Measurements from ENCODE around the gene CCP110. TPM values are rescaled to one million over a fixed set of nuclear protein-coding genes. Genes with fewer than 3 reads are reported as not detected.

CCP110 gene
- total RNA-seq, 4 donors from 2014 or later: 6.4 to 13.7 (median 7.4) TPM

DNA sequence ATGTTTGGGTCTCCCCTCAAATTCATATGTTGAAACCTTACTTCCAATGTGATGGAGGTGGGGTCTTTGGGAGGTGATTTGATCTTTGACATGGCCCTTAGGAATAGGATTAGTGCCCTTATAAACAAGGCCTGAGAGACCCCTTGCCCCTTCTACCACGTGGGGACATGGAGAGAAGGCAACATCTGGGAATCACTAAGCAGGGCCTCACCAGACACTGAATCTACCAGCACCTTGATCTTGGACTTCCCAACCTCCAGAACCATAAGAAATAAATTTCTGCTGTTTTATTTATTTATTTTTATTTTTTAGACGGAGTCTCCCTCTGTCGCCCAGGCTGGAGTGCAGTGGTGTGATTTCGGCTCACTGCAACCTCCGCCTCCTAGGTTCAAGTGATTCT is 42.0 kb upstream of the CCP110 start:
- H3K4me3 ChIP-seq: no peak overlapping the region
- TF ChIP-seq POLR2A (IDR thresholded peaks at IDR 0.05): no peak
- TF ChIP-seq, protein P1, sequence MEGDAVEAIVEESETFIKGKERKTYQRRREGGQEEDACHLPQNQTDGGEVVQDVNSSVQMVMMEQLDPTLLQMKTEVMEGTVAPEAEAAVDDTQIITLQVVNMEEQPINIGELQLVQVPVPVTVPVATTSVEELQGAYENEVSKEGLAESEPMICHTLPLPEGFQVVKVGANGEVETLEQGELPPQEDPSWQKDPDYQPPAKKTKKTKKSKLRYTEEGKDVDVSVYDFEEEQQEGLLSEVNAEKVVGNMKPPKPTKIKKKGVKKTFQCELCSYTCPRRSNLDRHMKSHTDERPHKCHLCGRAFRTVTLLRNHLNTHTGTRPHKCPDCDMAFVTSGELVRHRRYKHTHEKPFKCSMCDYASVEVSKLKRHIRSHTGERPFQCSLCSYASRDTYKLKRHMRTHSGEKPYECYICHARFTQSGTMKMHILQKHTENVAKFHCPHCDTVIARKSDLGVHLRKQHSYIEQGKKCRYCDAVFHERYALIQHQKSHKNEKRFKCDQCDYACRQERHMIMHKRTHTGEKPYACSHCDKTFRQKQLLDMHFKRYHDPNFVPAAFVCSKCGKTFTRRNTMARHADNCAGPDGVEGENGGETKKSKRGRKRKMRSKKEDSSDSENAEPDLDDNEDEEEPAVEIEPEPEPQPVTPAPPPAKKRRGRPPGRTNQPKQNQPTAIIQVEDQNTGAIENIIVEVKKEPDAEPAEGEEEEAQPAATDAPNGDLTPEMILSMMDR (IDR thresholded peaks at IDR 0.05): no peak
- H3K27ac ChIP-seq: no peak overlapping the region
- H3K36me3 ChIP-seq: no peaks in the 10 kb centered on the region
- intact Hi-C loops (cut with DNase I): no loop called here
- no peaks in the 10 kb centered on the region for H3K9me3 ChIP-seq
- H3K27me3 ChIP-seq: no peaks in the 10 kb centered on the region
- no peak for DNase-seq
- peaks cover 0 to 17% (median 0%) of the 10 kb centered on the region in 3 donors for H3K4me1 ChIP-seq
- 75 to 95% methylated on average over 5 of the region's 5 CpGs for WGBS, 2 donors

DNA sequence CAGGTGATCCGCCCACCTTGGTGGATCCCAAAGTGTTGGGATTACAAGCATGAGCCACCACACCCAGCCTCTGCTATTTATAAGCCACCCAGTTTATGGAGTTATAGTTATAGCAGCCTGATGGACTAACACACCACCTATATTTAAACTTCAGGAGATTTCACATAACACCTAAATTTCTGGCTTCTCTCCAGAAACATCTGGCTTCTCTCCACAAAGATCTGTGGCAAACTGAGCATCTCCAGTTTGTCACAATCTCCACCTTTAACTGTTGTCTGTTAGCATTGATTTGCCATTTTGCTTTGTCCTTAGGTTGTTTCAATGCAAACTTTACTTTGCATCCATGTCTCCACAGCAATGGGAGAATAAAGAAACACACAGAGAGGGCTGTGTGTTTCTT is 41.5 kb upstream of the CCP110 start:
- no peak for DNase-seq
- peaks cover 0 to 22% (median 0%) of the 10 kb centered on the region in 3 donors for H3K4me1 ChIP-seq
- no peaks in the 10 kb centered on the region for H3K9me3 ChIP-seq
- no peak overlapping the region for H3K4me3 ChIP-seq
- H3K27ac ChIP-seq: no peak overlapping the region
- no peak for TF ChIP-seq POLR2A (IDR thresholded peaks at IDR 0.05)
- TF ChIP-seq, protein P1 (IDR thresholded peaks at IDR 0.05): no peak
- H3K36me3 ChIP-seq: no peaks in the 10 kb centered on the region
- intact Hi-C loops (cut with DNase I): no loop called here
- WGBS, 2 donors: 100% methylated on average over 1 of the region's 1 CpG
- no peaks in the 10 kb centered on the region for H3K27me3 ChIP-seq

DNA sequence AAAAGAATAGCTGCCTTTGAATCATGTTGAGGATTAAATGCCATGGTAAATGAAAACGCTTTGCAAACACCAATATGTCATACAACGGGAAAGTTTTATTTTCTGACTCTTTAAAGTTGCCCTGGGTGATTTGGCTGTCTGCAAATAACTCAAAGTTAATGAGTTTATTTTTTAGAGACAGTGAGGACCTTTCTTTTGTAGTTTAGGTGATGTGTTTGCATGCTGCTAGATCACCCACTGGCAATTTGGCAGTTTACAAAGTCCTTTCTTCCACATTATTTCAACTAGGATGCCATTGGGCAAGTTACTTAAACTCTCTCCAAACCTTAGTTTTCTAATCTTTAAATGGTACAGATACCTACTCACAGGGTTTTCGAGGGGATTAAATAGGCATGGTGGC is 39.6 kb upstream of the CCP110 start:
- 28 to 42% methylated on average over 2 to 3 of the region's 3 CpGs for WGBS, 2 donors
- H3K4me3 ChIP-seq: no peak overlapping the region

DNA sequence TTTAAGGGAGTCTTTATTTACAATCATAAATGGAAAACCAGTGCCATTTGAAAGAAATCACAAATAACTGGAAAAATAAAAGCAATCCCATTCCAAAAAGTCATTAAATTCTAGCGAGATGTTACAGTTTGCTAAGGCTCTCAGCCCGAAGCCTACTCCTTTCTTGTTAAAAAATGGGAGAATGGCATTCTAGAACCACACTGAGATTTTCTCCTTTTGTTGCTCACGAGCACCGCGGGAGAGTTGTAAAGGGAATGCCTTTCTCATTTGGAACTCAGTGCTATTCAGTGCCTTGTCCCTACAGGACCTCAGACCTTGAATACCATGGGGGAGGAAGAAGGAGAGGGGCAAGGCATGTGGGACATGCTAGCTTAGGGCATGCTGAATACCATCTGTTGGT is 38.1 kb upstream of the CCP110 start:
- no peaks in the 10 kb centered on the region for H3K36me3 ChIP-seq
- no peak overlapping the region for H3K27ac ChIP-seq
- no peaks in the 10 kb centered on the region for H3K27me3 ChIP-seq
- 88 to 89% methylated on average over 5 of the region's 5 CpGs for WGBS, 2 donors
- H3K4me3 ChIP-seq: no peak overlapping the region
- no peaks in the 10 kb centered on the region for H3K9me3 ChIP-seq
- intact Hi-C loops (cut with DNase I): no loop called here
- TF ChIP-seq, protein P1 (IDR thresholded peaks at IDR 0.05): no peak
- no peak for TF ChIP-seq POLR2A (IDR thresholded peaks at IDR 0.05)
- H3K4me1 ChIP-seq: peaks cover 4 to 35% (median 6%) of the 10 kb centered on the region in 3 donors
- no peak for DNase-seq

More for the DNA sequence above, 39.6 kb upstream of the CCP110 start:
- no peaks in the 10 kb centered on the region for H3K36me3 ChIP-seq
- no peaks in the 10 kb centered on the region for H3K27me3 ChIP-seq
- H3K27ac ChIP-seq: no peak overlapping the region
- no peak for TF ChIP-seq POLR2A (IDR thresholded peaks at IDR 0.05)
- TF ChIP-seq, protein P1 (IDR thresholded peaks at IDR 0.05): no peak
- intact Hi-C loops (cut with DNase I): no loop called here
- H3K4me1 ChIP-seq: peaks cover 4 to 35% (median 6%) of the 10 kb centered on the region in 3 donors
- no peaks in the 10 kb centered on the region for H3K9me3 ChIP-seq
- DNase-seq: no peak

DNA sequence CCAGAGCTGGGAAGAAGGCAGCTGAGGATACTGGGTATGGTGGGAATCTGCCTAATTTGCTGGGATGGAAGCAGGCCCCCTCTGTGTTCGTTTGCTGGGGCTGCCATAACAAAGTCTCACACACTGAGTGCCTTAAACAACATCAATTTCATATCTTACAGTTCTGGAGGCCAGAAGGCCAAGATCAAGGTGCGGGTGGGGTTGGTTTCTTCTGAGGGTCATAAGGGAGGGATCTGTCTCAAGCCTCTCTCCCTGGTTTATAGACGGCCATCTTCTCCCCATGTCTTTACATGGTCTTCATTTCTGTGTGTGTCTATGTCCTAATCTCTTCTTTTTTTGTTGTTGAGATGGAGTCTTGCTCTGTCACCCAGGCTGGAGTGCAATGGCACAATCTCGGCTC is 37.7 kb upstream of the CCP110 start:
- no peak for DNase-seq
- TF ChIP-seq POLR2A (IDR thresholded peaks at IDR 0.05): no peak
- TF ChIP-seq, protein P1 (IDR thresholded peaks at IDR 0.05): no peak
- intact Hi-C loops (cut with DNase I): no loop called here

More for the DNA sequence above, 37.7 kb upstream of the CCP110 start:
- 75 to 87% methylated on average over 4 of the region's 4 CpGs for WGBS, 2 donors
- Histone ChIP-seq H3K4me1 (peaks cover 4 to 35% (median 6%) of the 10 kb centered on the region in 3 donors), H3K27me3 (no peaks in the 10 kb centered on the region), H3K27ac (no peak overlapping the region), H3K9me3 (no peaks in the 10 kb centered on the region), H3K36me3 (no peaks in the 10 kb centered on the region), H3K4me3 (no peak overlapping the region)
